GM12874 (cell line): ENCODE results near the gene ERBB4.

Source experiments
- CTCF ChIP-seq: IDR thresholded peaks from 2 replicates; pipeline ENCODE4 v1.5.1; 2011; ENCODE audit warnings: low read depth, mild to moderate bottlenecking, control low read depth, low read length, moderate library complexity; ENCODE audit not compliant: insufficient read depth

The ERBB4 gene

GRCh38 chr2:211755187-211755586 lies 783.4 kb downstream of the ERBB4 start:
- TF ChIP-seq CTCF = no peak

- TF ChIP-seq CTCF = no peak
Observed at GRCh38 chr2:211751848-211752247, 786.8 kb downstream of the ERBB4 start.

GRCh38 chr2:211748339-211748738 lies 790.3 kb downstream of the ERBB4 start:
- no peak for TF ChIP-seq CTCF

- TF ChIP-seq CTCF = peak; percentile 75
Observed at GRCh38 chr2:211745295-211746097, 793.1 kb downstream of the ERBB4 start.

- no peak for TF ChIP-seq CTCF
Observed at GRCh38 chr2:211744379-211744778, 794.2 kb downstream of the ERBB4 start.

- TF ChIP-seq CTCF = no peak
Observed at GRCh38 chr2:211741966-211742365, 796.6 kb downstream of the ERBB4 start.

GRCh38 chr2:211737282-211737681 lies 801.3 kb downstream of the ERBB4 start:
- no peak for TF ChIP-seq CTCF
